ENCODE measurements around the gene S100A1. TPM values are rescaled to one million over a fixed set of nuclear protein-coding genes. Genes with fewer than 3 reads are reported as not detected.
A peak's percentile ranks its signal among the peaks of the same experiment; 100 is the strongest.

Gene S100A1
- total and polyA plus RNA-seq, 4 donors: 0.31 to 1.8 (median 0.91) TPM; not detected in 1

DNA sequence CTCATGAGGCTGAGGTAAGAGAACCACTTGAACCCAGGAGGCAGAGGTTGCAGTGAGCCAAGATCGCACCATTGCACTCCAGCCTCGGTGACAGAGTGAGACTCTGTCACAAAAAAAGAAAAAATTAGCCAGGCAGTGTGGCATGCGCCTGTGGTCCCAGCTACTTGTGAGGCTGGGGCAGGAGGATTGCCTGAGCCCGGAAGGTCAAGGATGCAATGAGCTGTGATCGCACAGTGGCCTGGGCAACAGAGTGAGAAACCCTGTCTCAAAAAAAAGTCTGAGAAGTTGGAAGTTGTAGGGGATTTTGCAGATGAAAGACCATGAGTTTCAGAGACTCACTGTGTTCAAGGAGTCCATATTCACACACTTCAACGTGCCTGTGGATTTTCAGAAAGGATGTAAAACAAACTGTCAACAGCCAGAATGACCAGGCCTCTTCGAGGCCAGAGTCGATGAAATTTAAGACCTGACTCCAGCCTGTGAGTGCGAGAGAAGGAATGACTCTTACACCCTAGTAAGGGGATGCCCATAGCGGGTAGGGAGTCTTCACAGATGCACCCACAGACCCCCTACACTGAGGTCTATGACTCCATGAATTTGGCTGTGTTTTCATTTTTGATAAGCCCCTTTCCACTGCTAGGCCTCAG is 3.1 kb upstream of the S100A1 start:
- Histone ChIP-seq H3K9me3 (ENCODE audit: control insufficient read depth in 4 of 4, insufficient read depth in 3 of 4, low read length in 3 of 4) (no peaks in the 10 kb centered on the region), H3K36me3 (ENCODE audit: control insufficient read depth in 4 of 4, insufficient read depth in 4 of 4, low read length in 4 of 4) (peaks cover 0 to 9% (median 3%) of the 10 kb centered on the region in 4 donors), H3K4me3 (no peak overlapping the region), H3K4me1 (ENCODE audit: control insufficient read depth in 5 of 5, insufficient read depth in 5 of 5, low read length in 5 of 5) (peaks cover 4 to 33% (median 13%) of the 10 kb centered on the region in 5 donors), H3K27ac (ENCODE audit: low read depth in 1 of 2, low read length in 1 of 2) (no peak overlapping the region), H3K9ac (ENCODE audit: insufficient read depth in 1 of 2, low read length in 2 of 2) (no peak overlapping the region), H3K27me3 (ENCODE audit: control insufficient read depth in 3 of 3, insufficient read depth in 3 of 3, low read length in 2 of 3) (no peaks in the 10 kb centered on the region)
- 88 to 93% methylated on average over 10 of the region's 10 CpGs for WGBS, 2 donors
- no peak for DNase-seq
- no peak for ATAC-seq (ENCODE audit: insufficient read depth, low FRiP score)
- TF ChIP-seq, protein P1, sequence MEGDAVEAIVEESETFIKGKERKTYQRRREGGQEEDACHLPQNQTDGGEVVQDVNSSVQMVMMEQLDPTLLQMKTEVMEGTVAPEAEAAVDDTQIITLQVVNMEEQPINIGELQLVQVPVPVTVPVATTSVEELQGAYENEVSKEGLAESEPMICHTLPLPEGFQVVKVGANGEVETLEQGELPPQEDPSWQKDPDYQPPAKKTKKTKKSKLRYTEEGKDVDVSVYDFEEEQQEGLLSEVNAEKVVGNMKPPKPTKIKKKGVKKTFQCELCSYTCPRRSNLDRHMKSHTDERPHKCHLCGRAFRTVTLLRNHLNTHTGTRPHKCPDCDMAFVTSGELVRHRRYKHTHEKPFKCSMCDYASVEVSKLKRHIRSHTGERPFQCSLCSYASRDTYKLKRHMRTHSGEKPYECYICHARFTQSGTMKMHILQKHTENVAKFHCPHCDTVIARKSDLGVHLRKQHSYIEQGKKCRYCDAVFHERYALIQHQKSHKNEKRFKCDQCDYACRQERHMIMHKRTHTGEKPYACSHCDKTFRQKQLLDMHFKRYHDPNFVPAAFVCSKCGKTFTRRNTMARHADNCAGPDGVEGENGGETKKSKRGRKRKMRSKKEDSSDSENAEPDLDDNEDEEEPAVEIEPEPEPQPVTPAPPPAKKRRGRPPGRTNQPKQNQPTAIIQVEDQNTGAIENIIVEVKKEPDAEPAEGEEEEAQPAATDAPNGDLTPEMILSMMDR (IDR thresholded peaks at IDR 0.05; ENCODE audit: control extremely low read depth, extremely low read depth): no peak

DNA sequence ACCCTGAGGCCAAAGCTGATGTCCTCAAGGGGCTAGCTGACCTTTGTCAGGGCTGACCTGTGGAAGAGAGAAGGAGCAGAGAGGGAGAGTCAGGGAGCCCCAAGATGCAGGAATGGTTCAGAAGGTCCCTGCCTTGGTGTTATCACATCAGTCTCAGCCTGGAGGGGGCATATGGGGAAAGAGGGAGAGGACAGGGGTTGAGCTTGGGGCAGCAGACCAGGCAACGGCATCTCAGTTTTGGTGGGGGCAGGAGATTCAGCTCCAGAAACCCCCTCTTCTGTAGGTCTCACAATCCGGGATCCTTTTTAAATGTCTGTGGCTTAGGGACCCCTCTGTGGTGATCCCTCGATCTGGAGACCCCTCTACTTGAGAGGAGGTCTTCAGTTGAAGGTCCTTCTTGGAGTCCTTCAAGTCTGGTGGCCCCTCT is 1.7 kb upstream of the S100A1 start:
- H3K4me3 ChIP-seq: peak overlapping the region; percentile 49
- DNase-seq (no peak), ATAC-seq (ENCODE audit: insufficient read depth, low FRiP score) (no peak)
- peak overlapping the region in 1 of 2 donors; percentile 93 for H3K9ac ChIP-seq (ENCODE audit: insufficient read depth in 1 of 2, low read length in 2 of 2)
- 53 to 73% methylated on average over 3 of the region's 3 CpGs for WGBS, 2 donors
- peaks cover 9 to 33% (median 18%) of the 10 kb centered on the region in 5 donors for H3K4me1 ChIP-seq (ENCODE audit: control insufficient read depth in 5 of 5, insufficient read depth in 5 of 5, low read length in 5 of 5)
- H3K36me3 ChIP-seq (ENCODE audit: control insufficient read depth in 4 of 4, insufficient read depth in 4 of 4, low read length in 4 of 4): peaks cover 0 to 9% (median 1%) of the 10 kb centered on the region in 4 donors
- TF ChIP-seq, protein P1 (IDR thresholded peaks at IDR 0.05; ENCODE audit: control extremely low read depth, extremely low read depth): no peak
- no peaks in the 10 kb centered on the region for H3K27me3 ChIP-seq (ENCODE audit: control insufficient read depth in 3 of 3, insufficient read depth in 3 of 3, low read length in 2 of 3)
- H3K9me3 ChIP-seq (ENCODE audit: control insufficient read depth in 4 of 4, insufficient read depth in 3 of 4, low read length in 3 of 4): no peaks in the 10 kb centered on the region
- peak overlapping the region; percentile 88 to 95 for H3K27ac ChIP-seq (ENCODE audit: low read depth in 1 of 2, low read length in 1 of 2)

DNA sequence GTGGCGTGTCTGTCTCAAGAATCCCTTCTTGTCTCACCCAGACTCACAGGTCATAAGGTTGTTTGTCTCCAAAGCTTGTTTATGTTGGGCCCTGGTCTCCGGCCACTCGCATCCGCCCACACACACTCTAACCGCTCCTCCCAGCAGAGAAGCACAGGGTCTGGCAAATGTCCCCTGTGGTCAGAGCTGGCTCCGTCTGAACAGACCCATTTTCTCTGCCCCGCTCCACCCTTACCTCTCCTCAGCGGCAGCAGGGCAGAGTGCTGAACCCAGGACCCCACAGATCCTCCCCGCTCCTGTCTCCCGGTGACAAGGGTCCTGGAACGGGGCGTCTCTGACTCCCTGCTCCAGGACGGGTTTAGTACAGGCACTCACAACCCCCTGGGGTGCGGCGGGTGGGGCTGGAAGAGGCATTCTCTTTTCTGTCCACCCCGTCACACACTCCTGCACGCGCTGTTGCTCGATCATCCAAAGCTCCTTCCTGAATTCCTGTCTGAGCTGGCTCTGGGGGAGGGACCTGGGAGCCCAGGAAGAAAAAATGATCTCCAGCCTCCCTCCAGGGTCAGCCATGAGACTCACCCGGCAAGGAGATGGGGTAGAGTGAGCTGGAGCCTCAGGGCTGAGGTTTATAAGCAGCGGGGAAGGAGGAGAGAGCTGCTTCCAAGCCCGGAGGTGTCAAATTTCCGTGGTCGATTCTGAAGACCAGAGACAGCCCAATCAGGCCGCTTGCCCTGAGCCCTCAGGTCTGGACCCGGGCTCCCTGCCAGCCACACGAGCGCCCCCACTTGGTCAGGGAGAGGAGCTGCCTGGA is 1.1 kb upstream of the S100A1 start, which contains the start of gene S100A13:
S100A13 (minus strand) TSS at position 602 of the 811 bp plus-strand sequence. CDS start 1,033 bp downstream, outside the sequence.
- Histone ChIP-seq H3K27ac (ENCODE audit: low read depth in 1 of 2, low read length in 1 of 2) (peak within 1 kb of the TSS; percentile 88 to 95), H3K36me3 (ENCODE audit: control insufficient read depth in 4 of 4, insufficient read depth in 4 of 4, low read length in 4 of 4) (peaks cover 0 to 9% (median 1%) of the 10 kb centered on the region in 4 donors), H3K27me3 (ENCODE audit: control insufficient read depth in 3 of 3, insufficient read depth in 3 of 3, low read length in 2 of 3) (no peaks in the 10 kb centered on the region), H3K9me3 (ENCODE audit: control insufficient read depth in 4 of 4, insufficient read depth in 3 of 4, low read length in 3 of 4) (no peaks in the 10 kb centered on the region), H3K4me3 (peak within 1 kb of the TSS; percentile 49), H3K9ac (ENCODE audit: insufficient read depth in 1 of 2, low read length in 2 of 2) (peak within 1 kb of the TSS; percentile 7 to 93), H3K4me1 (ENCODE audit: control insufficient read depth in 5 of 5, insufficient read depth in 5 of 5, low read length in 5 of 5) (peaks cover 9 to 33% (median 21%) of the 10 kb centered on the region in 5 donors)
- ATAC-seq (ENCODE audit: insufficient read depth, low FRiP score) (peak; percentile 76), DNase-seq (peak; percentile 90 to 95 (median 91))
- TF ChIP-seq, protein P1 (IDR thresholded peaks at IDR 0.05; ENCODE audit: control extremely low read depth, extremely low read depth): no peak
- WGBS, 2 donors: 9 to 47% methylated on average over 28 of the region's 28 CpGs

Measured in lung (tissue), 12 donors.